PFSK-1 (cell line): ENCODE data around the gene KCNK6.

Experiments
- FOXP2 ChIP-seq: optimal IDR thresholded peaks from 2 replicates; pipeline ENCODE3; 2011; ENCODE audit warnings: borderline replicate concordance, control low read depth, inconsistent platforms; ENCODE audit not compliant: insufficient read depth; ENCODE audit errors: extremely low read length, extremely low read depth
- POLR2AphosphoS5 ChIP-seq: IDR thresholded peaks from 2 replicates; pipeline ENCODE4 v1.6.1; 2012; ENCODE audit warnings: low read depth, mild to moderate bottlenecking, control low read depth, low read length, moderate library complexity
- SIN3A ChIP-seq: IDR thresholded peaks from 2 replicates; pipeline ENCODE4 v1.6.1; 2012; ENCODE audit warnings: mild to moderate bottlenecking, low read length, moderate library complexity, borderline replicate concordance; ENCODE audit not compliant: insufficient read depth
- TAF1 ChIP-seq: IDR thresholded peaks from 2 replicates; pipeline ENCODE4 v1.6.1; 2012; ENCODE audit warnings: low read length, control low read depth, borderline replicate concordance; ENCODE audit not compliant: insufficient read depth
- TF ChIP-seq, protein P1 (sequence below), 2 experiments: IDR thresholded peaks; 2 replicates each; pipeline versions ENCODE4 v1.6.1 to v1.8.0; 2011 to 2012; ENCODE audit warnings: low read depth in 2 of 2, low read length in 2 of 2, control low read depth in 1 of 2, inconsistent platforms in 1 of 2, mild to moderate bottlenecking in 1 of 2, moderate library complexity in 1 of 2; ENCODE audit not compliant: insufficient read depth in 1 of 2

Gene KCNK6

DNA sequence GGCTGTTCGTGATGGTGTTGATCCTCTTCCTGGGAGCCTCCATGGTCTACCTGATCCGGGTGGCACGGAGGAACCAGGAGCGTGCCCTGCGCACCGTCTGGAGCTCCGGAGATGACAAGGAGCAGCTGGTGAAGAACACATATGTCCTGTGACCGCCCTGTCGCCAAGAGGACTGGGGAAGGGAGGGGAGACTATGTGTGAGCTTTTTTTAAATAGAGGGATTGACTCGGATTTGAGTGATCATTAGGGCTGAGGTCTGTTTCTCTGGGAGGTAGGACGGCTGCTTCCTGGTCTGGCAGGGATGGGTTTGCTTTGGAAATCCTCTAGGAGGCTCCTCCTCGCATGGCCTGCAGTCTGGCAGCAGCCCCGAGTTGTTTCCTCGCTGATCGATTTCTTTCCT lies 27.8 kb upstream of the KCNK6 start:
- TF ChIP-seq TAF1 (no peak), FOXP2 (no peak), SIN3A (no peak), POLR2AphosphoS5 (no peak)
- TF ChIP-seq, protein P1, sequence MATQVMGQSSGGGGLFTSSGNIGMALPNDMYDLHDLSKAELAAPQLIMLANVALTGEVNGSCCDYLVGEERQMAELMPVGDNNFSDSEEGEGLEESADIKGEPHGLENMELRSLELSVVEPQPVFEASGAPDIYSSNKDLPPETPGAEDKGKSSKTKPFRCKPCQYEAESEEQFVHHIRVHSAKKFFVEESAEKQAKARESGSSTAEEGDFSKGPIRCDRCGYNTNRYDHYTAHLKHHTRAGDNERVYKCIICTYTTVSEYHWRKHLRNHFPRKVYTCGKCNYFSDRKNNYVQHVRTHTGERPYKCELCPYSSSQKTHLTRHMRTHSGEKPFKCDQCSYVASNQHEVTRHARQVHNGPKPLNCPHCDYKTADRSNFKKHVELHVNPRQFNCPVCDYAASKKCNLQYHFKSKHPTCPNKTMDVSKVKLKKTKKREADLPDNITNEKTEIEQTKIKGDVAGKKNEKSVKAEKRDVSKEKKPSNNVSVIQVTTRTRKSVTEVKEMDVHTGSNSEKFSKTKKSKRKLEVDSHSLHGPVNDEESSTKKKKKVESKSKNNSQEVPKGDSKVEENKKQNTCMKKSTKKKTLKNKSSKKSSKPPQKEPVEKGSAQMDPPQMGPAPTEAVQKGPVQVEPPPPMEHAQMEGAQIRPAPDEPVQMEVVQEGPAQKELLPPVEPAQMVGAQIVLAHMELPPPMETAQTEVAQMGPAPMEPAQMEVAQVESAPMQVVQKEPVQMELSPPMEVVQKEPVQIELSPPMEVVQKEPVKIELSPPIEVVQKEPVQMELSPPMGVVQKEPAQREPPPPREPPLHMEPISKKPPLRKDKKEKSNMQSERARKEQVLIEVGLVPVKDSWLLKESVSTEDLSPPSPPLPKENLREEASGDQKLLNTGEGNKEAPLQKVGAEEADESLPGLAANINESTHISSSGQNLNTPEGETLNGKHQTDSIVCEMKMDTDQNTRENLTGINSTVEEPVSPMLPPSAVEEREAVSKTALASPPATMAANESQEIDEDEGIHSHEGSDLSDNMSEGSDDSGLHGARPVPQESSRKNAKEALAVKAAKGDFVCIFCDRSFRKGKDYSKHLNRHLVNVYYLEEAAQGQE (IDR thresholded peaks at IDR 0.05; ENCODE audit: insufficient read depth in 1 of 2, low read depth in 2 of 2, low read length in 2 of 2): no peak

DNA sequence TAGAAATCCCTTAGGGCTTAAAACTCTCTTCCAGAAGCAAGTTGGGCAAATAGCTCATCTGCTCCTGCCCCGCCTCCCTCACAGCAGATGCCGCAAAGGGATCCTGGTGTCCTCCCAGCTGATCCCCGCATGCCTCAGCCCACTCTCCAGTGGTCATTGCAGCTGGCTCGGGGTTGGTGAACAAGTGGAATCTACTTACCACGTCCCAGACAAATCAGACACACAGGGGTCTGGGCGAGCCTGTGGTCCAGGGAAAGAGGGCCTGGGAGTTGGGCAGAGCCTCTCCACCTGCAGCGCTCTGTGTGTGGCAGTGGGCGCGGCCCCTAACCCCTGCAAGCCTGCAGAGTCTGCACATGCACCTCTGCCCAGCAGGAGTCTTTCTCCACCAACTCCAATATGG lies 26.4 kb upstream of the KCNK6 start:
- no peak for TF ChIP-seq TAF1

DNA sequence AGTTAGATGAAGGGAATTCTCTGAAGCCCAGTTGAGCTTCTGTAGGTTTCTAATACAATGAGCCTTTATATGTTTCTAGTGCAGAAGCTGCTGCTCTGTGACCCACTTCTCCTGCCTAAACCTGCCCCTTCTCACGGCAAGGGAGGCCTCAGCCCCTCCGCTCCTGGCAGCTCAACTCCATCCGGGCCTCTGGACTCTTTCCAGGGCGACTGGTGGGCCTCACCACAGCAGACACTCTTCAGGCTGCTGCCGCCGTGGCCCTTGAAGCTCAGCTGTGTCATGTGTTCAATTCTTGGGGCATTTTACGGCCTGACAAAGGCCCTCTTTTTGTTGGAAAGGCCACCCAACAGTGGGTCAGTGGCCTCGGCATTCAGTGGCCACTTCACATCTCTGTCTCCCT lies 25.6 kb upstream of the KCNK6 start:
- no peak for TF ChIP-seq POLR2AphosphoS5
- no peak for TF ChIP-seq SIN3A
- TF ChIP-seq FOXP2: no peak
- TF ChIP-seq, protein P1 (IDR thresholded peaks at IDR 0.05; ENCODE audit: insufficient read depth in 1 of 2, low read depth in 2 of 2, low read length in 2 of 2): no peak
- no peak for TF ChIP-seq TAF1

DNA sequence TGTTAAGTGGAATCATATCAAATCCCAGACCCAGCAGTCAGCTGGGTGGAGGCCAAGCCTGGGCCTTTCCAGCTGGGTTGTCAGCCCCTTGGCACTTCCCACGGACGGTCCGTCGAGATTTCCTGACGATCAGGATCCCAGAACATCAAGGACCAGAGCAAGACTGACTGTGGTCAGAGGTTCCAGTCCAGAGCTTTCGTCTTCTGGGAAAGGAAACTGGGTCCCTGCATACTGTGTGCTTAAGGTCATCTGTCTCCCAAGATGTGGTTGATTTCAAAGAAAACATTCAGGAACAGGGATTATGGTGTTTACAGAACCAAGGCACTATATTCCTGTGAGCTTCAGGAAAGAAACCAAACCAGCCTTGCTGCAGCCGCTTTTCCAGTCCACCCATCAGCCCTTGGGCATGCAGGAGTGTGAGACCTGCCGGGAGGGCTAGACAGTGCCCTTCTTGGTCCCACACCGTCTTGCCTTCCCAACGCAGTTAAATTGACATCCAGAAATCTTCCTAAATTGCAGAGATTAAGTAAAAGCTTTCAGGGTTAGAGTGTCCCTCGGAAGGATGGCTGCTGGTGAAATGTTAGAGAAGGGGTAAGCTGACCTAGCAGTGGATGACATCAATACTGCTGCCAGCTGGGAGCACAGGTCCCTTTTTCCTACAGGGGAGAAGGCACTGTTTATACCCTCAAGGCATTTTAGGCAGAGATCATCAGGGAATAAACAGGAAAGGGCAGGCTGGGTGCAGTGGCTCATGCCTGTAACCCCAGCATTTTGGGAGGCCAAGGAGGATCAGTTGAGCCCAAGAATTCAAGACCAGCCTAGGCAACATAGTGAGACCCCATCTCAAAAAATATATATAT lies 20.6 kb upstream of the KCNK6 start:
- no peak for TF ChIP-seq TAF1
- TF ChIP-seq SIN3A: no peak
- TF ChIP-seq FOXP2: no peak
- TF ChIP-seq, protein P1 (IDR thresholded peaks at IDR 0.05; ENCODE audit: insufficient read depth in 1 of 2, low read depth in 2 of 2, low read length in 2 of 2): no peak
- TF ChIP-seq POLR2AphosphoS5: no peak

DNA sequence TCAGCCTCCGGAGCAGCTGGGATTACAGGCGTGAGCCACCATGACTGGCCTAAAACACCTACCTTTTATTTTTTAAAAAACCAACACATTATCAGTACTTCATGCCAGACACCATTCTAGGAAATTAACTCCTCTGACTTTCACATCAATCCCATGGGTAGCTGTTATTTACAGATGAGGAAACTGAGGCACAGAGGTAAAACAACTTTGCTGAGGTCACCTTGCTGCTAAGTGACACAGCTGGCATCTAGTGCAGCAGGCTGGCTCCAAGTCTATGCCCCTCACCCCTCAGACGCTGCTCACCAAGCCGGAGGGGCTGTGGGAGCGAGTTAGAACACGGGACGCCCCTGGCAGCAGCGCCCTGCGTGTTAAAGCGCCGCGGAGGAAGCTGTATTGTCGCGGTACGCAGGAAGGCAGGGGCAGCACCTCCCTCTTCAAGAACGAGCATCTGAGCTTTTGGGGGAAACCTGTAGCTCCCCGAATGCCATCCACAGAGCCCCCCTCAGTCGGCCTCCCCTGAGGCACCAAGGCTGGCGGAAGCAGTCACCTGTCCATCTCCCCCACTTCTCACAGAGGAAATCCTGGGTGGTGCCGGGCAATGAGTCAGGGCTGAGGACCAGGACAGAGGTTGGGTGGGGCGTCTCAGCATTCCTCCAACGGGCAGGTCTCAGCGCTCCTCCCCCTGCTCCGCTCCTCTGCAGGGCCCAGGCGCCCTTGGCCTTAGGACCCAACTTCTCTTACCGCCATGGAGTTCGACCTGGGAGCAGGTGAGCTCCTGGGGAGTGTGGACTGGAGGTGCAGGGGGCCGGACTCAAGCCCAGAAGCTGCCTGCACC lies 15.9 kb upstream of the KCNK6 start, which contains the start of gene C19orf33:
C19orf33 (plus strand) TSS at position 735 of the 835 bp plus-strand sequence; CDS start at position 746, 11 bp downstream.
- TF ChIP-seq TAF1: no peak
- TF ChIP-seq SIN3A: no peak
- no peak for TF ChIP-seq FOXP2
- TF ChIP-seq, protein P1 (IDR thresholded peaks at IDR 0.05; ENCODE audit: insufficient read depth in 1 of 2, low read depth in 2 of 2, low read length in 2 of 2): no peak
- no peak for TF ChIP-seq POLR2AphosphoS5
